GM12878 (cell line): ENCODE measurements around the gene SPOCK1. TPM values are rescaled to one million over a fixed set of nuclear protein-coding genes. Genes with fewer than 3 reads are reported as not detected.

Experiments used
- ATAC-seq: fragments of 200-7000 bp; cut with Tn5 transposase; 3 replicates; pipeline ENCODE4 v1.9.1; 2020; ENCODE audit warnings: mild to moderate bottlenecking, moderate library complexity
- BruUV-seq: library from RNA; stranded (reverse); fragments of 400-500 nt; replicated peaks from 2 replicates; lab custom pipeline; 2021; lab: Mats Ljungman, UMichigan
- CTCF ChIA-PET: fragments of 300-600 bp; sonication (Branson Sonifier 250); formaldehyde crosslinking; extraction: SDS; loops from one replicate; lab custom pipeline; 2021; ENCODE audit warnings: inconsistent platforms; lab: Yijun Ruan, JAX
- POLR2A ChIA-PET: fragments of 350-600 bp; formaldehyde crosslinking; extraction: SDS; loops from one replicate; lab custom pipeline; 2021; ENCODE audit warnings: inconsistent platforms; lab: Charles Lee
- RAD21 ChIA-PET: fragments of 300-600 bp; sonication (Branson Sonifier 250); formaldehyde crosslinking; loops from one replicate; lab custom pipeline; 2023; ENCODE audit warnings: antibody characterized with exemption; ENCODE audit not compliant: unreplicated experiment; lab: Charles Lee
- SMC1A ChIA-PET: fragments of 300-600 bp; sonication (Branson Sonifier 250); formaldehyde crosslinking; loops from one replicate; lab custom pipeline; 2023; ENCODE audit not compliant: unreplicated experiment, uncharacterized antibody; lab: Charles Lee
- DNase-seq: peaks from one replicate; pipeline ENCODE4 v3.0.0-alpha.2; 2011; ENCODE audit warnings: low read depth, low spot score
- FAIRE-seq: peaks from 3 replicates; lab custom pipeline; 2011; peaks lifted over from hg19 to GRCh38; lab: Jason Lieb, UNC
- H2AFZ ChIP-seq: 2 replicates; pipeline ENCODE4 v1.6.0; 2011; ENCODE audit warnings: low read depth, low read length, control low read depth; ENCODE audit not compliant: control insufficient read depth
- H3K27ac ChIP-seq: 2 replicates; pipeline ENCODE4 v1.5.1; 2011; ENCODE audit warnings: control low read depth; ENCODE audit not compliant: control insufficient read depth, insufficient read depth
- H3K27me3 ChIP-seq, 2 experiments: replicated peaks in 1 of 2; 2 replicates each; pipeline versions ENCODE4 v1.6.0 to v1.6.1; 2011; ENCODE audit warnings: low read length in 1 of 2; ENCODE audit not compliant: control insufficient read depth in 2 of 2, insufficient read depth in 2 of 2
- H3K36me3 ChIP-seq, 2 experiments: 2 replicates each; pipeline ENCODE4 v1.5.1; 2011; ENCODE audit warnings: low read length in 1 of 2; ENCODE audit not compliant: control insufficient read depth in 2 of 2, insufficient read depth in 2 of 2
- H3K4me1 ChIP-seq: 2 replicates; pipeline ENCODE4 v1.6.1; 2011; ENCODE audit warnings: mild to moderate bottlenecking, low read length, moderate library complexity, mixed read lengths; ENCODE audit not compliant: control insufficient read depth, insufficient read depth
- H3K4me2 ChIP-seq: 2 replicates; pipeline ENCODE4 v1.6.0; 2011; ENCODE audit warnings: control low read depth; ENCODE audit not compliant: control insufficient read depth, insufficient read depth
- H3K4me3 ChIP-seq: fragments of 200-600 bp; sonication (generic); 2 replicates; pipeline ENCODE4 v1.5.1; 2016
- H3K79me2 ChIP-seq: 2 replicates; pipeline ENCODE4 v1.6.0; 2011; ENCODE audit warnings: low read length; ENCODE audit not compliant: control insufficient read depth, insufficient read depth
- H3K9ac ChIP-seq: 2 replicates; pipeline ENCODE4 v1.8.0; 2011; ENCODE audit warnings: low read length, control low read depth, mixed read lengths; ENCODE audit not compliant: control insufficient read depth, insufficient read depth
- H3K9me3 ChIP-seq: replicated peaks from 3 replicates; pipeline ENCODE4 v1.5.1; 2011; ENCODE audit warnings: mild to moderate bottlenecking, low read length; ENCODE audit not compliant: control insufficient read depth, insufficient read depth
- H4K20me1 ChIP-seq: 2 replicates; pipeline ENCODE4 v1.6.0; 2011; ENCODE audit not compliant: control insufficient read depth, insufficient read depth
- CREB1 ChIP-seq: IDR thresholded peaks from 2 replicates; pipeline ENCODE4 v1.6.1; 2012; ENCODE audit warnings: low read depth, mild to moderate bottlenecking, inconsistent platforms
- CTCF ChIP-seq, 3 experiments: IDR thresholded peaks in 2 of 3; conservative IDR thresholded peaks in 1 of 3; 2 replicates each; pipeline ENCODE4 v1.5.1; 2011; ENCODE audit warnings: low read depth in 3 of 3, low read length in 3 of 3, mild to moderate bottlenecking in 3 of 3, control low read depth in 2 of 3, moderate library complexity in 2 of 3, inconsistent platforms in 1 of 3, mixed read lengths in 1 of 3; ENCODE audit not compliant: control insufficient read depth in 2 of 3, insufficient read depth in 1 of 3; ENCODE audit errors: extremely low read depth in 1 of 3
- ELK1 ChIP-seq: IDR thresholded peaks from 2 replicates; pipeline ENCODE4 v1.6.1; 2012; ENCODE audit warnings: low read depth, low read length, improper control_type of control experiment
- FOXM1 ChIP-seq: IDR thresholded peaks from 2 replicates; pipeline ENCODE4 v1.6.1; 2012; ENCODE audit warnings: low read depth, mild to moderate bottlenecking, inconsistent platforms, low read length, moderate library complexity
- HCFC1 ChIP-seq: fragments of 150-350 bp; IDR thresholded peaks from 2 replicates; pipeline ENCODE4 v1.6.1; 2014; ENCODE audit warnings: low read length
- KDM1A ChIP-seq: fragments of 200-600 bp; sonication (generic); IDR thresholded peaks from 2 replicates; pipeline ENCODE4 v1.6.1; 2016; ENCODE audit warnings: borderline replicate concordance
- PAX5 ChIP-seq: IDR thresholded peaks from 2 replicates; pipeline ENCODE4 v1.6.1; 2011; ENCODE audit warnings: low read depth, low read length, borderline replicate concordance
- POU2F2 ChIP-seq: IDR thresholded peaks from 3 replicates; pipeline ENCODE4 v1.6.1; 2011; ENCODE audit warnings: low read depth, mild to moderate bottlenecking, low read length, borderline replicate concordance
- RELB ChIP-seq: fragments of 450-650 bp; IDR thresholded peaks from 2 replicates; pipeline ENCODE4 v1.6.1; 2017; ENCODE audit warnings: low read depth, mild to moderate bottlenecking, moderate library complexity
- TCF7 ChIP-seq: IDR thresholded peaks from 2 replicates; pipeline ENCODE4 v1.6.1; 2014; ENCODE audit warnings: antibody characterized with exemption, borderline replicate concordance
- WGBS: methylation state at CpG from one replicate; pipeline ENCODE4 v1.1.6; 2016; ENCODE audit warnings: low lambda C conversion rate; ENCODE audit not compliant: insufficient replicate concordance, insufficient coverage; ENCODE audit errors: missing lambda C conversion rate; 5-methylcytosine and 5-hydroxymethylcytosine counted together
- in situ Hi-C: fragments of 300-500 bp; cut with MboI; formaldehyde crosslinking; loops from 9 replicates; pipeline ENCODE4 v1.14.3; 2018; ENCODE audit warnings: mixed read lengths
- intact Hi-C: fragments of 100-400 bp; cut with micrococcal nuclease; formaldehyde crosslinking; loops from one replicate; pipeline ENCODE4 v1.14.2; 2022; ENCODE audit not compliant: unreplicated experiment
- polyA plus RNA-seq, 11 experiments: library from polyadenylated mRNA; depleted of rRNA in 4 of 11; unstranded in 6 of 11; stranded (reverse) in 5 of 11; fragments of >200 nt; fragmentation: Nextera tagmentation in 4 of 11; fragmentation: Illumina TruSeq in 1 of 11; extraction: Ambion mirVana in 4 of 11; extraction: Trizol in 1 of 11; gene quantifications; 1 replicate in 1 of 11; 2 replicates in 10 of 11; pipeline versions ENCODE4 v1.2.1 to v1.2.3, GENCODE V29; 2011 to 2016; ENCODE audit warnings: inconsistent platforms in 2 of 11, missing spikeins in 2 of 11, low read depth in 1 of 11
- total RNA-seq, 4 experiments: library from RNA; depleted of rRNA in 3 of 4; stranded (reverse); fragments of >200 nt in 3 of 4; fragmentation: Illumina TruSeq in 1 of 4; extraction: Trizol in 1 of 4; gene quantifications; 2 replicates each; pipeline versions ENCODE4 v1.2.1 to v1.2.3, GENCODE V29; 2013 to 2021

SPOCK1 gene
- total and polyA plus RNA-seq, 10 of the 15 experiments (the other 5 are each of a cell fraction or from before 2014, with no cell fraction given), result 0.06 to 0.68 (median 0.25) TPM; not detected in 3

- no peak overlapping the region for H2AFZ ChIP-seq
- H3K36me3 ChIP-seq, result no peaks in the 10 kb centered on the region
- in situ Hi-C loops (no loop called here), intact Hi-C loops (no loop called here)
- no peaks in the 10 kb centered on the region for H3K4me1 ChIP-seq
- BruUV-seq, result no TSS peak
- H3K27me3 ChIP-seq, result no peaks in the 10 kb centered on the region
- TF ChIP-seq CREB1 (no peak), FOXM1 (no peak), POU2F2 (no peak), ELK1 (no peak), TCF7 (no peak), KDM1A (no peak), HCFC1 (no peak)
- no peak overlapping the region for H3K4me3 ChIP-seq
- FAIRE-seq, result no peak
- no peak for ATAC-seq
- ChIA-PET CTCF (interaction anchor here (1.2 to 1.6 kb wide), 2 partner anchors 13 to 158 kb away, joined by 3 to 4 read pairs; no protein-coding TSS in a partner anchor), RAD21 (no interaction called here), SMC1A (no interaction called here), POLR2A (no interaction called here)
- H4K20me1 ChIP-seq, result no peaks in the 10 kb centered on the region
- no peaks in the 10 kb centered on the region for H3K9me3 ChIP-seq
- no peak overlapping the region for H3K27ac ChIP-seq
- 8% methylated on average over 3 of the region's 3 CpGs for WGBS
- DNase-seq, result no peak
- H3K9ac ChIP-seq, result no peak overlapping the region
- H3K4me2 ChIP-seq, result no peak overlapping the region
- H3K79me2 ChIP-seq, result no peaks in the 10 kb centered on the region
Measured at GRCh38 chr5:137478043-137478442, 21.1 kb downstream of the SPOCK1 start.

- Histone ChIP-seq H4K20me1 (no peaks in the 10 kb centered on the region), H3K9me3 (no peaks in the 10 kb centered on the region), H3K27ac (no peak overlapping the region), H3K27me3 (peaks cover 0 to 1% of the 10 kb centered on the region in 2 experiments; a peak in 1 of 4 replicates), H3K9ac (no peak overlapping the region), H3K4me3 (no peak overlapping the region), H3K4me2 (no peak overlapping the region), H3K79me2 (no peaks in the 10 kb centered on the region), H2AFZ (no peak overlapping the region), H3K4me1 (no peaks in the 10 kb centered on the region), H3K36me3 (no peaks in the 10 kb centered on the region)
- WGBS, result 10% methylated on average over 4 of the region's 4 CpGs
- in situ Hi-C loops, result no loop called here
- ChIA-PET RAD21 (no interaction called here), SMC1A (no interaction called here), POLR2A (no interaction called here), CTCF (no interaction called here)
- ATAC-seq, result no peak
- no peak for DNase-seq
- TF ChIP-seq RELB (no peak), PAX5 (no peak), HCFC1 (no peak), CTCF (IDR thresholded peaks at IDR 0.05 in 2 of 3, conservative IDR thresholded peaks at IDR 0.05 in 1 of 3; ENCODE audit: control insufficient read depth in 2 of 3, extremely low read depth in 1 of 3, insufficient read depth in 1 of 3, low read depth in 3 of 3, low read length in 3 of 3) (no peak)
- intact Hi-C loops, result no loop called here
- BruUV-seq, result no TSS peak
- FAIRE-seq, result no peak
Measured at GRCh38 chr5:137470921-137471220, 28.3 kb downstream of the SPOCK1 start.
